Body of pancreas (tissue), 4 donors: ENCODE results near the gene IRAK3. TPM values are rescaled to one million over a fixed set of nuclear protein-coding genes. Genes with fewer than 3 reads are reported as not detected.

Experiments
- ATAC-seq: fragments of 150-250 bp; one replicate; pipeline ENCODE4 v1.9.1; 2016
- DNase-seq, 4 donors: peaks; one replicate each; pipeline ENCODE4 v3.0.0-alpha.2; 2019
- H3K27ac ChIP-seq, 4 donors: fragments of 200-600 bp; sonication (generic); 1 replicate in 3 of 4; 2 replicates in 1 of 4; pipeline versions ENCODE4 v1.5.1 to v1.6.1; 2016 to 2019; ENCODE audit warnings: mild to moderate bottlenecking in 1 of 4, mixed read lengths in 1 of 4, moderate library complexity in 1 of 4
- H3K27me3 ChIP-seq, 2 donors: fragments of 200-600 bp; sonication (generic); one replicate each; pipeline ENCODE4 v1.6.0; 2016; ENCODE audit warnings: mild to moderate bottlenecking in 1 of 2
- H3K36me3 ChIP-seq, 2 donors: fragments of 200-600 bp; sonication (generic); replicated peaks in 1 of 2; 2 replicates each; pipeline ENCODE4 v1.5.1; 2016; ENCODE audit warnings: low read depth in 2 of 2; ENCODE audit not compliant: insufficient read depth in 1 of 2
- H3K4me1 ChIP-seq: fragments of 200-600 bp; sonication (generic); one replicate; pipeline ENCODE4 v1.6.0; 2016
- H3K4me3 ChIP-seq, 2 donors: fragments of 200-600 bp; sonication (generic); 1 replicate in 1 of 2; 2 replicates in 1 of 2; pipeline ENCODE4 v1.5.1; 2016 to 2019
- H3K9me3 ChIP-seq, 3 donors: fragments of 200-600 bp; sonication (generic); 1 replicate in 2 of 3; 2 replicates in 1 of 3; pipeline ENCODE4 v1.5.1; 2016
- POLR2A ChIP-seq, 3 donors: fragments of 450-650 bp; IDR thresholded peaks; one replicate each; pipeline ENCODE4 v1.6.1; 2016; ENCODE audit warnings: antibody characterized with exemption in 3 of 3, mild to moderate bottlenecking in 2 of 3
- WGBS, 2 donors: methylation state at CpG; one replicate each; pipeline ENCODE4 v1.1.5; 2017; 5-methylcytosine and 5-hydroxymethylcytosine counted together
- intact Hi-C: fragments of 100-400 bp; cut with DNase I; formaldehyde crosslinking; loops from one replicate; pipeline ENCODE4 v1.15.1; 2023
- total RNA-seq, 2 donors: library from RNA; depleted of rRNA; stranded (reverse); fragments of >200 nt; gene quantifications; one replicate each; pipeline ENCODE4 v1.1.0, GENCODE V29; 2016
- TF ChIP-seq, protein P1 (sequence below), 7 experiments: fragments of 450-650 bp in 4 of 7; fragments of 200-600 bp in 3 of 7; sonication (generic) in 3 of 7; IDR thresholded peaks; one replicate each; pipeline ENCODE4 v1.5.1; 2016 to 2019; ENCODE audit warnings: antibody characterized with exemption in 7 of 7

Gene IRAK3
- total RNA-seq, 2 donors from 2014 or later: 6.2 to 6.3 TPM

DNA sequence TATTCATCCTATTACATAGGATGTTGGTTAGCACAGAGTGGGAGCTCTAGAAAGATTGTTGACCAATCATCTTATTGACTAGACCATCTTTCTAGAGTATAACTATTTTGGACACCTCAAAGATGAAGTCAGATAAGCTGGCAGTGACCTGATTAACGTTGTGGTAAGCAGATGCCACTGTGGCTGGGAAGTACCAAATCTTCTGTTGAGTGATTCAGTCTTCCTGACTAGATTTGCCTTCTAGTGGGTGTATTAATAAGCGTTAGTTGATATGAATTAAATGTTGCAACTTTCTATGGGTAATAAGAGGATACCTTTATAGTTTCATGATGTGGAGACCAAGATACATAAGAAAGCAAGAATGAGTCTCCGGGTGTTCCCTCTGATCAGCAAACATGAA is 62.0 kb downstream of the IRAK3 start:
- TF ChIP-seq, protein P1, sequence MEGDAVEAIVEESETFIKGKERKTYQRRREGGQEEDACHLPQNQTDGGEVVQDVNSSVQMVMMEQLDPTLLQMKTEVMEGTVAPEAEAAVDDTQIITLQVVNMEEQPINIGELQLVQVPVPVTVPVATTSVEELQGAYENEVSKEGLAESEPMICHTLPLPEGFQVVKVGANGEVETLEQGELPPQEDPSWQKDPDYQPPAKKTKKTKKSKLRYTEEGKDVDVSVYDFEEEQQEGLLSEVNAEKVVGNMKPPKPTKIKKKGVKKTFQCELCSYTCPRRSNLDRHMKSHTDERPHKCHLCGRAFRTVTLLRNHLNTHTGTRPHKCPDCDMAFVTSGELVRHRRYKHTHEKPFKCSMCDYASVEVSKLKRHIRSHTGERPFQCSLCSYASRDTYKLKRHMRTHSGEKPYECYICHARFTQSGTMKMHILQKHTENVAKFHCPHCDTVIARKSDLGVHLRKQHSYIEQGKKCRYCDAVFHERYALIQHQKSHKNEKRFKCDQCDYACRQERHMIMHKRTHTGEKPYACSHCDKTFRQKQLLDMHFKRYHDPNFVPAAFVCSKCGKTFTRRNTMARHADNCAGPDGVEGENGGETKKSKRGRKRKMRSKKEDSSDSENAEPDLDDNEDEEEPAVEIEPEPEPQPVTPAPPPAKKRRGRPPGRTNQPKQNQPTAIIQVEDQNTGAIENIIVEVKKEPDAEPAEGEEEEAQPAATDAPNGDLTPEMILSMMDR (IDR thresholded peaks at IDR 0.05): no peak
- TF ChIP-seq POLR2A (IDR thresholded peaks at IDR 0.05): no peak
- Histone ChIP-seq H3K9me3 (no peaks in the 10 kb centered on the region), H3K27ac (no peak overlapping the region), H3K4me3 (no peak overlapping the region), H3K36me3 (no peaks in the 10 kb centered on the region), H3K4me1 (no peaks in the 10 kb centered on the region), H3K27me3 (no peaks in the 10 kb centered on the region)
- 67 to 72% methylated on average over 3 of the region's 3 CpGs for WGBS, 2 donors
- DNase-seq (no peak), ATAC-seq (no peak)
- intact Hi-C loops: no loop called here

GRCh38 chr12:66252771-66253170 is 63.8 kb downstream of the IRAK3 start:
- ATAC-seq: no peak
- TF ChIP-seq, protein P1 (IDR thresholded peaks at IDR 0.05): no peak
- no peak for TF ChIP-seq POLR2A (IDR thresholded peaks at IDR 0.05)
- no peaks in the 10 kb centered on the region for H3K9me3 ChIP-seq
- no peaks in the 10 kb centered on the region for H3K36me3 ChIP-seq
- intact Hi-C loops: no loop called here
- 56 to 61% methylated on average over 2 of the region's 2 CpGs for WGBS, 2 donors
- H3K27ac ChIP-seq: no peak overlapping the region
- no peak overlapping the region for H3K4me3 ChIP-seq
- H3K4me1 ChIP-seq: no peaks in the 10 kb centered on the region
- no peaks in the 10 kb centered on the region for H3K27me3 ChIP-seq
- DNase-seq: no peak

GRCh38 chr12:66255737-66256136 is 66.7 kb downstream of the IRAK3 start:
- H3K36me3 ChIP-seq: no peaks in the 10 kb centered on the region
- no peak overlapping the region for H3K4me3 ChIP-seq
- TF ChIP-seq, protein P1 (IDR thresholded peaks at IDR 0.05): no peak
- TF ChIP-seq POLR2A (IDR thresholded peaks at IDR 0.05): no peak
- no peak for DNase-seq
- intact Hi-C loops: no loop called here
- ATAC-seq: no peak
- no peaks in the 10 kb centered on the region for H3K4me1 ChIP-seq
- H3K27ac ChIP-seq: no peak overlapping the region
- H3K27me3 ChIP-seq: no peaks in the 10 kb centered on the region
- no peaks in the 10 kb centered on the region for H3K9me3 ChIP-seq

- Histone ChIP-seq H3K27me3 (no peaks in the 10 kb centered on the region), H3K27ac (no peak overlapping the region), H3K36me3 (no peaks in the 10 kb centered on the region), H3K4me1 (no peaks in the 10 kb centered on the region), H3K4me3 (no peak overlapping the region), H3K9me3 (no peaks in the 10 kb centered on the region)
- DNase-seq (no peak), ATAC-seq (no peak)
- TF ChIP-seq, protein P1 (IDR thresholded peaks at IDR 0.05): no peak
- TF ChIP-seq POLR2A (IDR thresholded peaks at IDR 0.05): no peak
- intact Hi-C loops: no loop called here
- WGBS, 2 donors: 67 to 71% methylated on average over 3 of the region's 3 CpGs
Measured at GRCh38 chr12:66258011-66258410, 69.0 kb downstream of the IRAK3 start.

DNA sequence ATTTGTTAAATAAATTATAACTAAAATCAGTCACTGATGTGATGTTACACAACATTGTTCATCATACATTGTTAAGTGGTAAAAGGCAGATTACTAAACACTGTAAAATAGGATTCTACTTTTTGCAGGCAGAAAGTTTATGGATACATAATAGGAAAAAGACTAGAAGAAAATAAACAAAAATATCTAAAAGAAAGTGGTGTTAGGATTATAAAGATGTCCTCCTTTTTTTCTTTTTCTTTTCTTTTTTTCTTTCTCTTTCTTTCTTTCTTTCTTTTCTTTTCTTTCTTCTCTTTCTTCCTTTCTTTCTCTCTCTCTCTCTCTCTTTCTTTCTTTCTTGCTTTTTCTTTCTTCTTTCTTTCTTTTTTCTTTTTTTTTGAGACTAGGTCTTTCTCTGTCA is 73.7 kb downstream of the IRAK3 start:
- intact Hi-C loops: no loop called here

More for the DNA sequence above, 73.7 kb downstream of the IRAK3 start:
- TF ChIP-seq, protein P1 (IDR thresholded peaks at IDR 0.05): no peak
- TF ChIP-seq POLR2A (IDR thresholded peaks at IDR 0.05): no peak
- ATAC-seq (no peak), DNase-seq (no peak)
- Histone ChIP-seq H3K27ac (no peak overlapping the region), H3K4me1 (no peaks in the 10 kb centered on the region), H3K36me3 (no peaks in the 10 kb centered on the region), H3K4me3 (no peak overlapping the region), H3K9me3 (no peaks in the 10 kb centered on the region), H3K27me3 (no peaks in the 10 kb centered on the region)
